Suprapubic skin (tissue), 3 donors: ENCODE measurements around the gene MCF2L2.

Source experiments
- EP300 ChIP-seq: sonication (generic); formaldehyde crosslinking; IDR thresholded peaks from one replicate; pipeline ENCODE4 v1.6.1; 2017; ENCODE audit warnings: antibody characterized with exemption
- TF ChIP-seq, protein P1 (sequence below), 2 donors: fragments of 200-600 bp in 1 of 2; fragments of 450-650 bp in 1 of 2; sonication (generic) in 1 of 2; IDR thresholded peaks; one replicate each; pipeline ENCODE4 v1.5.1; 2016 to 2019; ENCODE audit warnings: antibody characterized with exemption in 2 of 2, mild to moderate bottlenecking in 1 of 2, moderate library complexity in 1 of 2

- no peak for TF ChIP-seq EP300
- TF ChIP-seq, protein P1, sequence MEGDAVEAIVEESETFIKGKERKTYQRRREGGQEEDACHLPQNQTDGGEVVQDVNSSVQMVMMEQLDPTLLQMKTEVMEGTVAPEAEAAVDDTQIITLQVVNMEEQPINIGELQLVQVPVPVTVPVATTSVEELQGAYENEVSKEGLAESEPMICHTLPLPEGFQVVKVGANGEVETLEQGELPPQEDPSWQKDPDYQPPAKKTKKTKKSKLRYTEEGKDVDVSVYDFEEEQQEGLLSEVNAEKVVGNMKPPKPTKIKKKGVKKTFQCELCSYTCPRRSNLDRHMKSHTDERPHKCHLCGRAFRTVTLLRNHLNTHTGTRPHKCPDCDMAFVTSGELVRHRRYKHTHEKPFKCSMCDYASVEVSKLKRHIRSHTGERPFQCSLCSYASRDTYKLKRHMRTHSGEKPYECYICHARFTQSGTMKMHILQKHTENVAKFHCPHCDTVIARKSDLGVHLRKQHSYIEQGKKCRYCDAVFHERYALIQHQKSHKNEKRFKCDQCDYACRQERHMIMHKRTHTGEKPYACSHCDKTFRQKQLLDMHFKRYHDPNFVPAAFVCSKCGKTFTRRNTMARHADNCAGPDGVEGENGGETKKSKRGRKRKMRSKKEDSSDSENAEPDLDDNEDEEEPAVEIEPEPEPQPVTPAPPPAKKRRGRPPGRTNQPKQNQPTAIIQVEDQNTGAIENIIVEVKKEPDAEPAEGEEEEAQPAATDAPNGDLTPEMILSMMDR (IDR thresholded peaks at IDR 0.05) = no peak
Measured at GRCh38 chr3:183460081-183461055, 31.9 kb upstream of the MCF2L2 start.
